Thyroid gland (tissue), 4 donors: ENCODE measurements around the gene SDR9C7.

Source experiments
- CTCF ChIP-seq, 6 experiments: fragments of 200-600 bp in 3 of 6; fragments of 450-650 bp in 3 of 6; sonication (generic) in 3 of 6; IDR thresholded peaks; one replicate each; pipeline ENCODE4 v1.5.1; 2016 to 2019; ENCODE audit warnings: antibody characterized with exemption in 6 of 6, mild to moderate bottlenecking in 2 of 6, inconsistent platforms in 1 of 6, moderate library complexity in 1 of 6
- POLR2A ChIP-seq, 2 donors: fragments of 450-650 bp; IDR thresholded peaks; one replicate each; pipeline ENCODE4 v1.6.1; 2017; ENCODE audit warnings: antibody characterized with exemption in 2 of 2, mild to moderate bottlenecking in 2 of 2, moderate library complexity in 1 of 2

GRCh38 chr12:56897844-56898361 lies 36.3 kb downstream of the SDR9C7 start:
- no peak for TF ChIP-seq CTCF (IDR thresholded peaks at IDR 0.05)
- no peak for TF ChIP-seq POLR2A (IDR thresholded peaks at IDR 0.05)
